ENCODE measurements around the gene PIPOX. TPM values are rescaled to one million over a fixed set of nuclear protein-coding genes. Genes with fewer than 3 reads are reported as not detected.

Gene PIPOX
- total and polyA plus RNA-seq, 2 of the 8 experiments (the other 6 are each of a cell fraction or from before 2014, with no cell fraction given): 57.2 to 99.6 TPM

GRCh38 chr17:29042679-29043538 is at the start of gene PIPOX (continued):
- TF ChIP-seq HDAC2 (IDR thresholded peaks at IDR 0.05; ENCODE audit: borderline replicate concordance in 1 of 2, low read depth in 2 of 2, low read length in 2 of 2) (peak; percentile 87 to 94; a peak in 2 of 4 replicates), FOSL1 (IDR thresholded peaks at IDR 0.05; ENCODE audit: insufficient read depth, low read depth, low read length) (no peak), JUND (IDR thresholded peaks at IDR 0.05; ENCODE audit: low read length) (no peak; the same call in 1 of the 2 replicates), ASH2L (IDR thresholded peaks at IDR 0.05; ENCODE audit: low read length) (peak; percentile 46), EP300 (IDR thresholded peaks at IDR 0.05; ENCODE audit: borderline replicate concordance in 1 of 2, low read depth in 2 of 2, low read length in 2 of 2) (peak in 1 of 2 experiments; percentile 85; a peak in 1 of 3 replicates), SP2 (IDR thresholded peaks at IDR 0.05; ENCODE audit: low read length) (no peak), POLR2A (IDR thresholded peaks at IDR 0.05; ENCODE audit: control extremely low read depth in 1 of 2, low read depth in 2 of 2, low read length in 2 of 2) (peak; percentile 60 to 89), TBP (IDR thresholded peaks at IDR 0.05; ENCODE audit: low read depth, low read length) (peak; percentile 83; the same call in 1 of the 2 replicates), SP1 (IDR thresholded peaks at IDR 0.05; ENCODE audit: low read depth, low read length) (peak; percentile 69; the same call in 1 of the 2 replicates), RAD21 (IDR thresholded peaks at IDR 0.05 in 1 of 2, conservative IDR thresholded peaks at IDR 0.05 in 1 of 2; ENCODE audit: low read depth in 2 of 2, low read length in 2 of 2) (peak in 1 of 2 experiments; percentile 63; a peak in 2 of 4 replicates), ATF2 (IDR thresholded peaks at IDR 0.05; ENCODE audit: low read length) (0 out of 2 replicates have a peak, but pooled peaks have one; percentile 54), TAF7 (optimal IDR thresholded peaks at IDR 0.05; ENCODE audit: borderline replicate concordance, low read depth, low read length) (peak; percentile 30), CBX8 (IDR thresholded peaks at IDR 0.05; ENCODE audit: borderline replicate concordance, low read depth, low read length) (no peak), TAF1 (IDR thresholded peaks at IDR 0.05; ENCODE audit: low read depth, low read length) (peak; percentile 67; the same call in 1 of the 2 replicates), CTCF (IDR thresholded peaks at IDR 0.05; ENCODE audit: control extremely low read depth in 1 of 3, insufficient read depth in 1 of 3, low read depth in 1 of 3, low read length in 3 of 3) (peak; percentile 26 to 54 (median 45)), TCF12 (IDR thresholded peaks at IDR 0.05; ENCODE audit: low read depth, low read length) (peak; percentile 83), NRF1 (IDR thresholded peaks at IDR 0.05; ENCODE audit: low read depth, low read length) (no peak)
